ENCODE data around the gene MUC5AC.

DNA sequence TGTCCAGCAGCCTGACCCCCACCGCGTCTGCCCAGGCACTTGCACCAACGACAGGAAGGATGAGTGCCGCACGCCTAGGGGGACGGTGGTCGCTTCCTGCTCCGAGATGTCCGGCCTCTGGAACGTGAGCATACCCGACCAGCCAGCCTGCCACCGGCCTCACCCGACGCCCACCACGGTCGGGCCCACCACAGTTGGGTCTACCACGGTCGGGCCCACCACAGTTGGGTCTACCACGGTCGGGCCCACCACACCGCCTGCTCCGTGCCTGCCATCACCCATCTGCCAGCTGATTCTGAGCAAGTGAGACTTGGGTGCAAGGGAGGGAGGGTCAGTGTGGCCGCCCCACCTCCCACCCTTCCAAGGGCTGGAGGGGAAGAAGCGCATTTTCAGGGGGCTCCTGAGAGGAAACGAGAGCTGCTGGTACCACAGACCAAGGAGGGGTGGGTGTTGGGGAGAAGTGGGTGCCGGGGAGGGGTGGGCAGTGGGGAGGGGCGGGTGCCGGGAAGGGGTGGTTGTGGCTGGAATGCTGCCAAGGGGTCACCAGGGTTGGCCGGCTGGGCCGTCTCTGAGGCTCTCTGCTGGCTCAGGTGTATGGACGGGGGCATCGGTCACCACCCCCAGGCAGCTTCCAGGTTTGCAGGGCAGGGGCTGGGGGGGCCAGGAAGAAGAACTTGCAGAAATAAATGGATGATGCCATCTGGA, 37.4 kb downstream of the MUC5AC start:
- TF ChIP-seq, protein P1, sequence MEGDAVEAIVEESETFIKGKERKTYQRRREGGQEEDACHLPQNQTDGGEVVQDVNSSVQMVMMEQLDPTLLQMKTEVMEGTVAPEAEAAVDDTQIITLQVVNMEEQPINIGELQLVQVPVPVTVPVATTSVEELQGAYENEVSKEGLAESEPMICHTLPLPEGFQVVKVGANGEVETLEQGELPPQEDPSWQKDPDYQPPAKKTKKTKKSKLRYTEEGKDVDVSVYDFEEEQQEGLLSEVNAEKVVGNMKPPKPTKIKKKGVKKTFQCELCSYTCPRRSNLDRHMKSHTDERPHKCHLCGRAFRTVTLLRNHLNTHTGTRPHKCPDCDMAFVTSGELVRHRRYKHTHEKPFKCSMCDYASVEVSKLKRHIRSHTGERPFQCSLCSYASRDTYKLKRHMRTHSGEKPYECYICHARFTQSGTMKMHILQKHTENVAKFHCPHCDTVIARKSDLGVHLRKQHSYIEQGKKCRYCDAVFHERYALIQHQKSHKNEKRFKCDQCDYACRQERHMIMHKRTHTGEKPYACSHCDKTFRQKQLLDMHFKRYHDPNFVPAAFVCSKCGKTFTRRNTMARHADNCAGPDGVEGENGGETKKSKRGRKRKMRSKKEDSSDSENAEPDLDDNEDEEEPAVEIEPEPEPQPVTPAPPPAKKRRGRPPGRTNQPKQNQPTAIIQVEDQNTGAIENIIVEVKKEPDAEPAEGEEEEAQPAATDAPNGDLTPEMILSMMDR (IDR thresholded peaks at IDR 0.05; ENCODE audit: low read depth, low read length, missing input control), result no peak
- TF ChIP-seq SP1 (IDR thresholded peaks at IDR 0.05) (no peak), RAD21 (IDR thresholded peaks at IDR 0.05) (no peak)
- TF ChIP-seq, protein P2, sequence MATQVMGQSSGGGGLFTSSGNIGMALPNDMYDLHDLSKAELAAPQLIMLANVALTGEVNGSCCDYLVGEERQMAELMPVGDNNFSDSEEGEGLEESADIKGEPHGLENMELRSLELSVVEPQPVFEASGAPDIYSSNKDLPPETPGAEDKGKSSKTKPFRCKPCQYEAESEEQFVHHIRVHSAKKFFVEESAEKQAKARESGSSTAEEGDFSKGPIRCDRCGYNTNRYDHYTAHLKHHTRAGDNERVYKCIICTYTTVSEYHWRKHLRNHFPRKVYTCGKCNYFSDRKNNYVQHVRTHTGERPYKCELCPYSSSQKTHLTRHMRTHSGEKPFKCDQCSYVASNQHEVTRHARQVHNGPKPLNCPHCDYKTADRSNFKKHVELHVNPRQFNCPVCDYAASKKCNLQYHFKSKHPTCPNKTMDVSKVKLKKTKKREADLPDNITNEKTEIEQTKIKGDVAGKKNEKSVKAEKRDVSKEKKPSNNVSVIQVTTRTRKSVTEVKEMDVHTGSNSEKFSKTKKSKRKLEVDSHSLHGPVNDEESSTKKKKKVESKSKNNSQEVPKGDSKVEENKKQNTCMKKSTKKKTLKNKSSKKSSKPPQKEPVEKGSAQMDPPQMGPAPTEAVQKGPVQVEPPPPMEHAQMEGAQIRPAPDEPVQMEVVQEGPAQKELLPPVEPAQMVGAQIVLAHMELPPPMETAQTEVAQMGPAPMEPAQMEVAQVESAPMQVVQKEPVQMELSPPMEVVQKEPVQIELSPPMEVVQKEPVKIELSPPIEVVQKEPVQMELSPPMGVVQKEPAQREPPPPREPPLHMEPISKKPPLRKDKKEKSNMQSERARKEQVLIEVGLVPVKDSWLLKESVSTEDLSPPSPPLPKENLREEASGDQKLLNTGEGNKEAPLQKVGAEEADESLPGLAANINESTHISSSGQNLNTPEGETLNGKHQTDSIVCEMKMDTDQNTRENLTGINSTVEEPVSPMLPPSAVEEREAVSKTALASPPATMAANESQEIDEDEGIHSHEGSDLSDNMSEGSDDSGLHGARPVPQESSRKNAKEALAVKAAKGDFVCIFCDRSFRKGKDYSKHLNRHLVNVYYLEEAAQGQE (IDR thresholded peaks at IDR 0.05), result no peak
